Liver (tissue), 9 donors: ENCODE measurements around the gene PPP4R1. TPM values are rescaled to one million over a fixed set of nuclear protein-coding genes. Genes with fewer than 3 reads are reported as not detected.
A peak's percentile ranks its signal among the peaks of the same experiment; 100 is the strongest.

ENCODE experiments used
- DNase-seq: peaks from one replicate; pipeline ENCODE4 v3.0.0-alpha.2; 2017; ENCODE audit warnings: low spot score
- H3K27ac ChIP-seq, 2 donors: one replicate each; pipeline ENCODE4 v1.7.0; 2013; ENCODE audit warnings: inconsistent platforms in 2 of 2, low read length in 2 of 2, control low read depth in 1 of 2, low read depth in 1 of 2, mild to moderate bottlenecking in 1 of 2
- H3K27me3 ChIP-seq, 4 donors: one replicate each; pipeline versions ENCODE4 v1.6.1 to v1.7.0; 2013; ENCODE audit warnings: low read length in 3 of 4, inconsistent platforms in 1 of 4, mild to moderate bottlenecking in 1 of 4, moderate library complexity in 1 of 4; ENCODE audit not compliant: control insufficient read depth in 4 of 4, insufficient read depth in 4 of 4
- H3K36me3 ChIP-seq, 4 donors: one replicate each; pipeline versions ENCODE4 v1.6.1 to v1.7.0; 2013; ENCODE audit warnings: low read length in 3 of 4, mild to moderate bottlenecking in 3 of 4, low read depth in 1 of 4, moderate library complexity in 1 of 4; ENCODE audit not compliant: control insufficient read depth in 4 of 4, insufficient read depth in 3 of 4
- H3K4me1 ChIP-seq, 4 donors: one replicate each; pipeline versions ENCODE4 v1.6.1 to v1.7.0; 2013; ENCODE audit warnings: low read length in 3 of 4, mild to moderate bottlenecking in 3 of 4, moderate library complexity in 1 of 4; ENCODE audit not compliant: control insufficient read depth in 4 of 4, insufficient read depth in 4 of 4
- H3K4me3 ChIP-seq, 3 donors: one replicate each; pipeline versions ENCODE4 v1.6.1 to v1.7.0; 2013; ENCODE audit warnings: low read length in 3 of 3, control low read depth in 1 of 3, low read depth in 1 of 3, mild to moderate bottlenecking in 1 of 3
- H3K9ac ChIP-seq, 2 donors: one replicate each; pipeline ENCODE4 v1.7.0; 2013; ENCODE audit warnings: low read length in 2 of 2, mild to moderate bottlenecking in 2 of 2, moderate library complexity in 2 of 2, control low read depth in 1 of 2, low read depth in 1 of 2
- H3K9me3 ChIP-seq, 4 donors: one replicate each; pipeline versions ENCODE4 v1.6.1 to v1.7.0; 2013; ENCODE audit warnings: low read length in 3 of 4; ENCODE audit not compliant: control insufficient read depth in 4 of 4
- NR2F2 ChIP-seq: IDR thresholded peaks from 2 replicates; pipeline ENCODE4 v1.6.1; 2016; ENCODE audit warnings: antibody characterized with exemption
- YY1 ChIP-seq: IDR thresholded peaks from 2 replicates; pipeline ENCODE4 v1.6.1; 2016; ENCODE audit warnings: antibody characterized with exemption, mild to moderate bottlenecking
- WGBS: extraction: QIAGEN DNeasy Blood & Tissue Kit; methylation state at CpG from one replicate; pipeline ENCODE4 v1.1.7; 2013; 5-methylcytosine and 5-hydroxymethylcytosine counted together
- polyA plus RNA-seq, 2 donors: library from polyadenylated mRNA; stranded (reverse) in 1 of 2; unstranded in 1 of 2; fragments of 200-250 nt in 1 of 2; fragments of >200 nt in 1 of 2; fragmentation: Nextera tagmentation in 1 of 2; extraction: Ambion mirVana in 1 of 2; gene quantifications; one replicate each; pipeline versions ENCODE4 v1.2.1 to v1.2.3, GENCODE V29; 2013 to 2015
- total RNA-seq, 2 donors: library from RNA; depleted of rRNA; stranded (reverse); fragments of >200 nt; gene quantifications; one replicate each; pipeline ENCODE4 v1.2.3, GENCODE V29; 2014
- TF ChIP-seq, protein P1 (sequence below): fragments of 150-350 bp; IDR thresholded peaks from 2 replicates; pipeline ENCODE4 v1.5.1; 2017; ENCODE audit warnings: improper control_type of control experiment, low read depth, low read length; ENCODE audit not compliant: missing input control
- TF ChIP-seq, protein P2 (sequence below): IDR thresholded peaks from 2 replicates; pipeline ENCODE4 v1.6.1; 2016; ENCODE audit warnings: antibody characterized with exemption
- TF ChIP-seq, protein P3 (sequence below): IDR thresholded peaks from 2 replicates; pipeline ENCODE4 v1.6.1; 2016; ENCODE audit warnings: antibody characterized with exemption, mild to moderate bottlenecking
- donor health status: healthy.
- donor health status: healthy.
- donor health status: healthy.
- donor health status: healthy.
- donor health status: healthy.

Gene PPP4R1
- total and polyA plus RNA-seq, 4 donors: 11.7 to 50.8 (median 22.8) TPM

DNA sequence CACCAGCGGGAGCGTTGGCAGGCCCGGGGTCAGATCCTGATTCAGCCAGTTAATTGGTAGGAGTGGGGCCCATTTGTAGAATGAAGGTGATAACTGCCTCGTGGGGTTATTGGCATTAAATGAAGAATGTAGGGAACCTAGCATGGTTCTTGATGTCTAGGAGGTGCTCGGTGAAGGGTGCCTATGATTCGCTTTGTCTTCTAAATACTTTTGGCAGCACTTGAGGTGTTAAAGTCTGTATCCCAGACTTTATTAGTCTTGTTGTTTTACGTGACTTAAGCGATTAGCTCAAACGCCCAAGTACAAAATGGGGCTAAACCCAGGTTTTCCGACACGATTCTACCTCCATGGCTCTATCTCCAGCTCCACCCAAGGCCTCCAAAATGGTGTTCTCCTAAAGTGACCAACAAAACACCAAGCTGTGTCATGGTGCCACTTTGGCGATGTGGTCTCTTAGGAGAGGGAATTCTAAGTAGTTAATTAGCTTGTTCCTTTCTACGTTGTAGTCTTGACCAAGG, 980 bp upstream of the PPP4R1 start:
- Histone ChIP-seq H3K36me3 (no peaks in the 10 kb centered on the region), H3K4me1 (peaks cover 4 to 24% (median 12%) of the 10 kb centered on the region in 4 donors)

DNA sequence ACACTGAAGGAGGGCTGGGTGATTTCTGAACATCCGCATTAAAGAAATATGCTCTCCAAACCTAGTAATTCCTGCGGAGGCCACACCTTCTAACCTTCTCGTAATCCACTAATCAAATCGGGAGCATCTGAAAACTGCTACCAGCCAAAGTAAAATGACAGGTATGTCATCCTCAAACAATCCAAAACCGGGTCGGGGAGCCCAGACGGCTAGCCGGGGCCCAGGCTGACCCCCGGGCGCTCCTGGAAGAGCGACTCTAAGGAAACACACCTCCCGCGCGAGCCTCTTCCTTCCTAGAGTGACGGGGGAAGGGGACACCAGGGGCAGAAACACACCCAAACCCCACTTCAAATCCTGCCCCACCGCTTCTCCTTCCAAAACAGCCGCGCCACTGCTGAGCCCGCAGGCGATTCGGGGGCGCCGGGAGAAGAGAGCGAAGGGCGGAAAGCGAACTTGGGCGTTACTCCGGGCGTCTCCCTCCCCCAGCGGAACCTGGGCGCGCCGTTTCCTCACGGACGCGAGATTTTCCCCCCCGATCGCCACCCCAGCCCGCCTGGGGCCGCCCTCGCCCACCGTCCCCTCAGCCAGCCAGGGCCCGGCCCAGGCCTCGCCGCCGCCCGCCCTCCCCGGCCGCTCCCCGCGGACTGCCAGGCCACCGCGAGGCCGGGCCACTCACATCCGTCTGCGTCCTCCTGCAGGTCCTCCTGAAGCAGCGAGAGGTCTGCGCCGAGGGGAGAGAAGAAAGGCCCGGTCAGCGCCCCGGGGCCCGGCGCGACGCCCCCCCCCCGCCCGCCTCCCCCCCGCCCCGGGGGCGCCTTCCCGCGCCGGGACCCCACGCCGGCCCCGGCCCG, 584 bp downstream of the PPP4R1 start:
- Histone ChIP-seq H3K4me3 (peak overlapping the region; percentile 83 to 99 (median 91)), H3K9ac (peak overlapping the region; percentile 68 to 75), H3K36me3 (no peaks in the 10 kb centered on the region), H3K9me3 (no peaks in the 10 kb centered on the region), H3K27ac (peak overlapping the region; percentile 91 to 92), H3K27me3 (no peaks in the 10 kb centered on the region), H3K4me1 (peaks cover 8 to 34% (median 17%) of the 10 kb centered on the region in 4 donors)
- WGBS: under 1% methylated on average over 77 of the region's 78 CpGs
- DNase-seq: peak; percentile 67
- TF ChIP-seq, protein P1, sequence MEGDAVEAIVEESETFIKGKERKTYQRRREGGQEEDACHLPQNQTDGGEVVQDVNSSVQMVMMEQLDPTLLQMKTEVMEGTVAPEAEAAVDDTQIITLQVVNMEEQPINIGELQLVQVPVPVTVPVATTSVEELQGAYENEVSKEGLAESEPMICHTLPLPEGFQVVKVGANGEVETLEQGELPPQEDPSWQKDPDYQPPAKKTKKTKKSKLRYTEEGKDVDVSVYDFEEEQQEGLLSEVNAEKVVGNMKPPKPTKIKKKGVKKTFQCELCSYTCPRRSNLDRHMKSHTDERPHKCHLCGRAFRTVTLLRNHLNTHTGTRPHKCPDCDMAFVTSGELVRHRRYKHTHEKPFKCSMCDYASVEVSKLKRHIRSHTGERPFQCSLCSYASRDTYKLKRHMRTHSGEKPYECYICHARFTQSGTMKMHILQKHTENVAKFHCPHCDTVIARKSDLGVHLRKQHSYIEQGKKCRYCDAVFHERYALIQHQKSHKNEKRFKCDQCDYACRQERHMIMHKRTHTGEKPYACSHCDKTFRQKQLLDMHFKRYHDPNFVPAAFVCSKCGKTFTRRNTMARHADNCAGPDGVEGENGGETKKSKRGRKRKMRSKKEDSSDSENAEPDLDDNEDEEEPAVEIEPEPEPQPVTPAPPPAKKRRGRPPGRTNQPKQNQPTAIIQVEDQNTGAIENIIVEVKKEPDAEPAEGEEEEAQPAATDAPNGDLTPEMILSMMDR: peak; percentile 1
- TF ChIP-seq, protein P2, sequence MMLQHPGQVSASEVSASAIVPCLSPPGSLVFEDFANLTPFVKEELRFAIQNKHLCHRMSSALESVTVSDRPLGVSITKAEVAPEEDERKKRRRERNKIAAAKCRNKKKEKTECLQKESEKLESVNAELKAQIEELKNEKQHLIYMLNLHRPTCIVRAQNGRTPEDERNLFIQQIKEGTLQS: no peak
- TF ChIP-seq, protein P3, sequence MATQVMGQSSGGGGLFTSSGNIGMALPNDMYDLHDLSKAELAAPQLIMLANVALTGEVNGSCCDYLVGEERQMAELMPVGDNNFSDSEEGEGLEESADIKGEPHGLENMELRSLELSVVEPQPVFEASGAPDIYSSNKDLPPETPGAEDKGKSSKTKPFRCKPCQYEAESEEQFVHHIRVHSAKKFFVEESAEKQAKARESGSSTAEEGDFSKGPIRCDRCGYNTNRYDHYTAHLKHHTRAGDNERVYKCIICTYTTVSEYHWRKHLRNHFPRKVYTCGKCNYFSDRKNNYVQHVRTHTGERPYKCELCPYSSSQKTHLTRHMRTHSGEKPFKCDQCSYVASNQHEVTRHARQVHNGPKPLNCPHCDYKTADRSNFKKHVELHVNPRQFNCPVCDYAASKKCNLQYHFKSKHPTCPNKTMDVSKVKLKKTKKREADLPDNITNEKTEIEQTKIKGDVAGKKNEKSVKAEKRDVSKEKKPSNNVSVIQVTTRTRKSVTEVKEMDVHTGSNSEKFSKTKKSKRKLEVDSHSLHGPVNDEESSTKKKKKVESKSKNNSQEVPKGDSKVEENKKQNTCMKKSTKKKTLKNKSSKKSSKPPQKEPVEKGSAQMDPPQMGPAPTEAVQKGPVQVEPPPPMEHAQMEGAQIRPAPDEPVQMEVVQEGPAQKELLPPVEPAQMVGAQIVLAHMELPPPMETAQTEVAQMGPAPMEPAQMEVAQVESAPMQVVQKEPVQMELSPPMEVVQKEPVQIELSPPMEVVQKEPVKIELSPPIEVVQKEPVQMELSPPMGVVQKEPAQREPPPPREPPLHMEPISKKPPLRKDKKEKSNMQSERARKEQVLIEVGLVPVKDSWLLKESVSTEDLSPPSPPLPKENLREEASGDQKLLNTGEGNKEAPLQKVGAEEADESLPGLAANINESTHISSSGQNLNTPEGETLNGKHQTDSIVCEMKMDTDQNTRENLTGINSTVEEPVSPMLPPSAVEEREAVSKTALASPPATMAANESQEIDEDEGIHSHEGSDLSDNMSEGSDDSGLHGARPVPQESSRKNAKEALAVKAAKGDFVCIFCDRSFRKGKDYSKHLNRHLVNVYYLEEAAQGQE: no peak

More for the DNA sequence above, 980 bp upstream of the PPP4R1 start:
- Histone ChIP-seq H3K27me3 (no peaks in the 10 kb centered on the region), H3K9me3 (no peaks in the 10 kb centered on the region), H3K9ac (no peak overlapping the region), H3K4me3 (peak overlapping the region; percentile 8 to 99 (median 67)), H3K27ac (peak overlapping the region; percentile 70 to 75)
- WGBS: 63% methylated on average over 13 of the region's 13 CpGs
- TF ChIP-seq, protein P1: no peak
- TF ChIP-seq YY1 (no peak), NR2F2 (no peak)
- DNase-seq: no peak
